HG03175 (cell line): ENCODE measurements around the gene TMEM131L.
A peak's percentile ranks its signal among the peaks of the same experiment; 100 is the strongest.
"Not testable (repeated sequence)": the region's sequence is repeated elsewhere in the genome, so short reads cannot be mapped to it uniquely, and the experiment has no call there.

Source experiments
- ATAC-seq: cut with Tn5 transposase; IDR thresholded peaks from one replicate; pipeline ENCODE4 v1.9.1; 2021; ENCODE audit warnings: mild to moderate bottlenecking, moderate library complexity; ENCODE audit not compliant: unreplicated experiment

The TMEM131L gene

GRCh38 chr4:153535772-153536513 lies 69.8 kb downstream of the TMEM131L start:
- ATAC-seq = no peak

- ATAC-seq = no peak
Observed at GRCh38 chr4:153537493-153537960, 71.4 kb downstream of the TMEM131L start.

- ATAC-seq = no peak
Observed at GRCh38 chr4:153538487-153539357, 72.6 kb downstream of the TMEM131L start.

GRCh38 chr4:153539422-153539821 lies 73.3 kb downstream of the TMEM131L start:
- no peak for ATAC-seq

- no peak for ATAC-seq
Observed at GRCh38 chr4:153541456-153542096, 75.4 kb downstream of the TMEM131L start.

- ATAC-seq = no peak
Observed at GRCh38 chr4:153542131-153542530, 76.0 kb downstream of the TMEM131L start.

- no peak for ATAC-seq
Observed at GRCh38 chr4:153542834-153543233, 76.7 kb downstream of the TMEM131L start.

GRCh38 chr4:153543351-153543750 lies 77.2 kb downstream of the TMEM131L start:
- ATAC-seq = no peak

- no peak for ATAC-seq
Observed at GRCh38 chr4:153545822-153546221, 79.7 kb downstream of the TMEM131L start.

- no peak for ATAC-seq
Observed at GRCh38 chr4:153546280-153546679, 80.1 kb downstream of the TMEM131L start.

GRCh38 chr4:153547520-153547919 lies 81.4 kb downstream of the TMEM131L start:
- no peak for ATAC-seq

GRCh38 chr4:153548907-153549306 lies 82.7 kb downstream of the TMEM131L start:
- not testable (repeated sequence) for ATAC-seq

- ATAC-seq = no peak
Observed at GRCh38 chr4:153549405-153549804, 83.2 kb downstream of the TMEM131L start.

GRCh38 chr4:153553155-153553818 lies 87.1 kb downstream of the TMEM131L start:
- ATAC-seq = no peak

GRCh38 chr4:153553819-153554170 lies 87.6 kb downstream of the TMEM131L start:
- no peak for ATAC-seq

- no peak for ATAC-seq
Observed at GRCh38 chr4:153555730-153556434, 89.7 kb downstream of the TMEM131L start.

GRCh38 chr4:153556435-153556815 lies 90.3 kb downstream of the TMEM131L start:
- no peak for ATAC-seq

GRCh38 chr4:153560908-153561307 lies 94.7 kb downstream of the TMEM131L start:
- peak; percentile 86 for ATAC-seq

GRCh38 chr4:153564630-153565525 lies 98.7 kb downstream of the TMEM131L start:
- no peak for ATAC-seq
